ENCODE measurements around the gene ABCF1. TPM values are rescaled to one million over a fixed set of nuclear protein-coding genes. Genes with fewer than 3 reads are reported as not detected.

ABCF1 gene
- total RNA-seq, 1 experiment from 2014 or later: 53.3 TPM

DNA sequence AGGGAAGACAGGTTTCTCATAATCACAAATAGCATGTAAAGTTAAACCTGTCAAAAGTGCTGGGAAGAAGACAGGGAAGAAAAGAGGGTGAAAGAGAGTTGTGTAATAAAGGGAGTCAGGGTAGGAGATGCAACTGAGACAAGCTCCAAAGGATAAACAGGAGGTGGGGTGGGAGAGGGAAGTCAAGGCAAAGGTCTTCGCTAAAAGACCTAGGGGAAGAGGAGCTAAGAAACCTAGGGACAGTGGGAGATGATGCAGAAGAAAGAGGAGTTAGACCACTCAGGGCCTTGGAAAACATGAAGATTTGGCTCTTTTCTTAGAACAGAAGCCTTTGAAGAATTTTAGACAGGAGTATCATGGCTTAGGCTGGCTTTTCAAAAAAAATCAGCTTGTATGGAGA, 7.1 kb upstream of the ABCF1 start:
- Histone ChIP-seq H3K4me3 (replicated peaks in 1 of 2; ENCODE audit: low read depth in 1 of 2, low read length in 2 of 2) (no peak overlapping the region), H3K9me3 (ENCODE audit: control insufficient read depth in 1 of 2, insufficient read depth in 1 of 2, low read depth in 1 of 2, low read length in 2 of 2) (no peaks in the 10 kb centered on the region), H2AFZ (ENCODE audit: low read depth, low read length, poor library complexity, severe bottlenecking) (no peak overlapping the region), H3K4me1 (ENCODE audit: control insufficient read depth in 1 of 2, insufficient read depth in 2 of 2, low read length in 2 of 2) (no peaks in the 10 kb centered on the region), H3K79me2 (ENCODE audit: insufficient read depth, low read length) (peaks cover 12% of the 10 kb centered on the region), H3K4me2 (ENCODE audit: low read length) (no peak overlapping the region), H4K20me1 (ENCODE audit: insufficient read depth) (no peaks in the 10 kb centered on the region), H3K27ac (ENCODE audit: low read depth, low read length) (no peak overlapping the region), H3K36me3 (ENCODE audit: control insufficient read depth in 1 of 2, insufficient read depth in 2 of 2, low read length in 2 of 2) (peaks cover 0 to 16% of the 10 kb centered on the region in 2 experiments; a peak in 2 of 4 replicates), H3K9me2 (ENCODE audit: insufficient read depth) (no peaks in the 10 kb centered on the region), H3K27me3 (ENCODE audit: insufficient read depth, low read length) (no peaks in the 10 kb centered on the region), H3K9ac (ENCODE audit: low read length) (no peak overlapping the region)
- ATAC-seq (no peak), DNase-seq (ENCODE audit: low read depth, low spot score) (no peak)
- intact Hi-C loops (cut with micrococcal nuclease): no loop called here
- TF ChIP-seq SP1 (IDR thresholded peaks at IDR 0.05; ENCODE audit: low read depth) (no peak), EZH2 (IDR thresholded peaks at IDR 0.05) (no peak), ZFX (IDR thresholded peaks at IDR 0.05) (no peak), EZH2phosphoT487 (IDR thresholded peaks at IDR 0.05; ENCODE audit: borderline replicate concordance) (no peak), SIN3A (IDR thresholded peaks at IDR 0.05; ENCODE audit: low read depth) (no peak), TCF7L2 (IDR thresholded peaks at IDR 0.05; ENCODE audit: borderline replicate concordance, extremely low read depth, insufficient read depth, insufficient read length) (no peak)
- TF ChIP-seq, protein P1, sequence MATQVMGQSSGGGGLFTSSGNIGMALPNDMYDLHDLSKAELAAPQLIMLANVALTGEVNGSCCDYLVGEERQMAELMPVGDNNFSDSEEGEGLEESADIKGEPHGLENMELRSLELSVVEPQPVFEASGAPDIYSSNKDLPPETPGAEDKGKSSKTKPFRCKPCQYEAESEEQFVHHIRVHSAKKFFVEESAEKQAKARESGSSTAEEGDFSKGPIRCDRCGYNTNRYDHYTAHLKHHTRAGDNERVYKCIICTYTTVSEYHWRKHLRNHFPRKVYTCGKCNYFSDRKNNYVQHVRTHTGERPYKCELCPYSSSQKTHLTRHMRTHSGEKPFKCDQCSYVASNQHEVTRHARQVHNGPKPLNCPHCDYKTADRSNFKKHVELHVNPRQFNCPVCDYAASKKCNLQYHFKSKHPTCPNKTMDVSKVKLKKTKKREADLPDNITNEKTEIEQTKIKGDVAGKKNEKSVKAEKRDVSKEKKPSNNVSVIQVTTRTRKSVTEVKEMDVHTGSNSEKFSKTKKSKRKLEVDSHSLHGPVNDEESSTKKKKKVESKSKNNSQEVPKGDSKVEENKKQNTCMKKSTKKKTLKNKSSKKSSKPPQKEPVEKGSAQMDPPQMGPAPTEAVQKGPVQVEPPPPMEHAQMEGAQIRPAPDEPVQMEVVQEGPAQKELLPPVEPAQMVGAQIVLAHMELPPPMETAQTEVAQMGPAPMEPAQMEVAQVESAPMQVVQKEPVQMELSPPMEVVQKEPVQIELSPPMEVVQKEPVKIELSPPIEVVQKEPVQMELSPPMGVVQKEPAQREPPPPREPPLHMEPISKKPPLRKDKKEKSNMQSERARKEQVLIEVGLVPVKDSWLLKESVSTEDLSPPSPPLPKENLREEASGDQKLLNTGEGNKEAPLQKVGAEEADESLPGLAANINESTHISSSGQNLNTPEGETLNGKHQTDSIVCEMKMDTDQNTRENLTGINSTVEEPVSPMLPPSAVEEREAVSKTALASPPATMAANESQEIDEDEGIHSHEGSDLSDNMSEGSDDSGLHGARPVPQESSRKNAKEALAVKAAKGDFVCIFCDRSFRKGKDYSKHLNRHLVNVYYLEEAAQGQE (IDR thresholded peaks at IDR 0.05; ENCODE audit: low read depth): no peak
- TF ChIP-seq, protein P2, sequence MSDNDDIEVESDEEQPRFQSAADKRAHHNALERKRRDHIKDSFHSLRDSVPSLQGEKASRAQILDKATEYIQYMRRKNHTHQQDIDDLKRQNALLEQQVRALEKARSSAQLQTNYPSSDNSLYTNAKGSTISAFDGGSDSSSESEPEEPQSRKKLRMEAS (IDR thresholded peaks at IDR 0.05): no peak
- CTCF ChIA-PET: no interaction called here
- BruUV-seq (replicated peaks): no TSS peak
- RAD21 ChIA-PET (ENCODE audit: low non-redundant PET in 1 of 2, low total read pairs in 2 of 2, uncharacterized antibody in 2 of 2, unreplicated experiment in 2 of 2): no interaction called here
- POLR2A ChIA-PET: interaction anchor here (0.7 kb wide), 1 partner anchor 815 kb away, joined by 3 read pairs; no protein-coding TSS in a partner anchor

Measured in HCT116 (cell line).